ENCODE data around the gene PPP1R13B. TPM values are rescaled to one million over a fixed set of nuclear protein-coding genes. Genes with fewer than 3 reads are reported as not detected.

The PPP1R13B gene
- total RNA-seq, 1 donor from 2014 or later = 32.7 TPM

- intact Hi-C loops (cut with DNase I) = no loop called here
- no peak overlapping the region for H3K27ac ChIP-seq
- no peaks in the 10 kb centered on the region for H3K27me3 ChIP-seq
- peaks cover 13 to 19% of the 10 kb centered on the region in 2 donors for H3K36me3 ChIP-seq
- TF ChIP-seq CTCF (IDR thresholded peaks at IDR 0.05) = no peak
- no peak for DNase-seq (ENCODE audit: low spot score in 2 of 2)
- no peaks in the 10 kb centered on the region for H3K9me3 ChIP-seq
- H3K4me1 ChIP-seq = no peaks in the 10 kb centered on the region
- no peak overlapping the region for H3K4me3 ChIP-seq
Measured at GRCh38 chr14:103746701-103747100, 100.7 kb downstream of the PPP1R13B start.

GRCh38 chr14:103745424-103745823 is 102.0 kb downstream of the PPP1R13B start:
- TF ChIP-seq CTCF (IDR thresholded peaks at IDR 0.05) = no peak
- Histone ChIP-seq H3K4me1 (no peaks in the 10 kb centered on the region), H3K9me3 (no peaks in the 10 kb centered on the region), H3K36me3 (peaks cover 13 to 16% of the 10 kb centered on the region in 2 donors), H3K4me3 (no peak overlapping the region), H3K27me3 (no peaks in the 10 kb centered on the region), H3K27ac (no peak overlapping the region)
- intact Hi-C loops (cut with DNase I) = no loop called here
- no peak for DNase-seq (ENCODE audit: low spot score in 2 of 2)

GRCh38 chr14:103744621-103745395 is 102.6 kb downstream of the PPP1R13B start:
- Histone ChIP-seq H3K27ac (no peak overlapping the region), H3K36me3 (peaks cover 15 to 22% of the 10 kb centered on the region in 2 donors), H3K4me1 (no peaks in the 10 kb centered on the region), H3K27me3 (no peaks in the 10 kb centered on the region), H3K4me3 (no peak overlapping the region), H3K9me3 (no peaks in the 10 kb centered on the region)
- TF ChIP-seq CTCF (IDR thresholded peaks at IDR 0.05) = no peak
- peak in 1 of 2 donors; percentile 16 for DNase-seq (ENCODE audit: low spot score in 2 of 2)
- intact Hi-C loops (cut with DNase I) = no loop called here

DNA sequence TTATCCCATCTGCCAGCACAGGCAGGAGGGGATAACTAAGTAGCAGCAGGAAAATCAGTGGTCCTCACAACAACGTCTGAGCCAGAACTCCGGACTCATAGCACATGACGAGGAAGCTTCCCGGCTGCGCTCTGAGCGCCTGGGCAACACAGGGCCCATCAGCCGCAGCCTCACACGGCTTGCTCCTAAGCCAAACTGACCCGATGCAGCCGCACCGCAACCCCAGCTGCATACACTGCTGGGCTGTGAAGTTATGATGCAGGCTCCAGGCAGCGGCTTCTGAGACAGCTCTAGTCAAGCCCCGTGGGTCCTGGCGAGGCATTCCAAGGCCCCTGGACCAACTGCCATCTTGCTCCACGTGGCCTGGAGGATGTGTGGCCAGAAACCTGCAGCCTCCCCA is 103.7 kb downstream of the PPP1R13B start:
- Histone ChIP-seq H3K36me3 (peaks cover 10 to 19% of the 10 kb centered on the region in 2 donors), H3K4me1 (no peaks in the 10 kb centered on the region), H3K27me3 (no peaks in the 10 kb centered on the region), H3K27ac (no peak overlapping the region), H3K9me3 (no peaks in the 10 kb centered on the region), H3K4me3 (no peak overlapping the region)
- intact Hi-C loops (cut with DNase I) = no loop called here
- peak in 1 of 2 donors; percentile 56 for DNase-seq (ENCODE audit: low spot score in 2 of 2)
- TF ChIP-seq CTCF (IDR thresholded peaks at IDR 0.05) = no peak

- TF ChIP-seq CTCF (IDR thresholded peaks at IDR 0.05) = no peak
- Histone ChIP-seq H3K36me3 (peaks cover 10 to 19% of the 10 kb centered on the region in 2 donors), H3K27ac (no peak overlapping the region)
Measured at GRCh38 chr14:103742499-103743255, 104.7 kb downstream of the PPP1R13B start.

More at GRCh38 chr14:103742499-103743255, 104.7 kb downstream of the PPP1R13B start:
- Histone ChIP-seq H3K4me1 (peaks cover 1 to 2% of the 10 kb centered on the region in 2 donors), H3K27me3 (no peaks in the 10 kb centered on the region), H3K4me3 (no peak overlapping the region), H3K9me3 (no peaks in the 10 kb centered on the region)
- intact Hi-C loops (cut with DNase I) = no loop called here
- DNase-seq (ENCODE audit: low spot score in 2 of 2) = peak in 1 of 2 donors; percentile 58

All from ascending aorta (tissue), 2 donors.